ENCODE results near the gene KRT8.

KRT8 gene

GRCh38 chr12:52925717-52926595 is 21.1 kb upstream of the KRT8 start:
- no peak for TF ChIP-seq CTCF (IDR thresholded peaks at IDR 0.05; ENCODE audit: low read depth, low read length, missing control alignments)
- in situ Hi-C loops (cut with HindIII; ENCODE audit: low sequenced_read_pairs): no loop called here
- no peak overlapping the region for H3K4me3 ChIP-seq (ENCODE audit: low read depth, low read length)
- DNase-seq (ENCODE audit: low read depth): no peak

GRCh38 chr12:52924764-52925716 is 20.2 kb upstream of the KRT8 start:
- H3K4me3 ChIP-seq (ENCODE audit: low read depth, low read length): no peak overlapping the region

GRCh38 chr12:52921488-52922165 is 16.8 kb upstream of the KRT8 start:
- no peak for DNase-seq (ENCODE audit: low read depth)
- in situ Hi-C loops (cut with HindIII; ENCODE audit: low sequenced_read_pairs): no loop called here
- no peak for TF ChIP-seq CTCF (IDR thresholded peaks at IDR 0.05; ENCODE audit: low read depth, low read length, missing control alignments)
- no peak overlapping the region for H3K4me3 ChIP-seq (ENCODE audit: low read depth, low read length)

More at GRCh38 chr12:52924764-52925716, 20.2 kb upstream of the KRT8 start:
- no peak for DNase-seq (ENCODE audit: low read depth)
- in situ Hi-C loops (cut with HindIII; ENCODE audit: low sequenced_read_pairs): no loop called here
- TF ChIP-seq CTCF (IDR thresholded peaks at IDR 0.05; ENCODE audit: low read depth, low read length, missing control alignments): no peak

GRCh38 chr12:52920937-52921336 is 16.1 kb upstream of the KRT8 start:
- no peak overlapping the region for H3K4me3 ChIP-seq (ENCODE audit: low read depth, low read length)
- no peak for DNase-seq (ENCODE audit: low read depth)
- TF ChIP-seq CTCF (IDR thresholded peaks at IDR 0.05; ENCODE audit: low read depth, low read length, missing control alignments): no peak
- in situ Hi-C loops (cut with HindIII; ENCODE audit: low sequenced_read_pairs): no loop called here

- no peak overlapping the region for H3K4me3 ChIP-seq (ENCODE audit: low read depth, low read length)
- in situ Hi-C loops (cut with HindIII; ENCODE audit: low sequenced_read_pairs): no loop called here
- no peak for TF ChIP-seq CTCF (IDR thresholded peaks at IDR 0.05; ENCODE audit: low read depth, low read length, missing control alignments)
- DNase-seq (ENCODE audit: low read depth): no peak
Measured at GRCh38 chr12:52918784-52919183, 13.9 kb upstream of the KRT8 start.

GRCh38 chr12:52918351-52918750 is 13.5 kb upstream of the KRT8 start:
- TF ChIP-seq CTCF (IDR thresholded peaks at IDR 0.05; ENCODE audit: low read depth, low read length, missing control alignments): no peak
- in situ Hi-C loops (cut with HindIII; ENCODE audit: low sequenced_read_pairs): no loop called here
- DNase-seq (ENCODE audit: low read depth): no peak

More at GRCh38 chr12:52918351-52918750, 13.5 kb upstream of the KRT8 start:
- H3K4me3 ChIP-seq (ENCODE audit: low read depth, low read length): no peak overlapping the region
